ENCODE measurements around the gene IL1RAP.
A peak's percentile ranks its signal among the peaks of the same experiment; 100 is the strongest.
"Not testable (repeated sequence)": the region's sequence is repeated elsewhere in the genome, so short reads cannot be mapped to it uniquely, and the experiment has no call there.

The IL1RAP gene

GRCh38 chr3:190513409-190514370 is at the start of gene IL1RAP:
Gene IL1RAP, plus strand, starts transcription at chr3:190514085. Its CDS starts 50,205 bp downstream, at chr3:190564290.
- DNase-seq (ENCODE audit: low read depth) = peak; percentile 65
- peak within 1 kb of the TSS; percentile 68 for H3K4me3 ChIP-seq (ENCODE audit: low read depth, low read length)
- peak; percentile 66 for TF ChIP-seq CTCF (IDR thresholded peaks at IDR 0.05; ENCODE audit: control insufficient read depth, extremely low read depth, insufficient read depth)

GRCh38 chr3:190467922-190468321 is 46.0 kb upstream of the IL1RAP start:
- DNase-seq (ENCODE audit: low read depth) = no peak
- H3K4me3 ChIP-seq (ENCODE audit: low read depth, low read length) = no peak overlapping the region
- no peak for TF ChIP-seq CTCF (IDR thresholded peaks at IDR 0.05; ENCODE audit: control insufficient read depth, extremely low read depth, insufficient read depth)

- DNase-seq (ENCODE audit: low read depth); H3K4me3 ChIP-seq (ENCODE audit: low read depth, low read length): not testable (repeated sequence)
Observed at GRCh38 chr3:190473261-190473660, 40.6 kb upstream of the IL1RAP start.

GRCh38 chr3:190481779-190482178 is 32.1 kb upstream of the IL1RAP start:
- no peak overlapping the region for H3K4me3 ChIP-seq (ENCODE audit: low read depth, low read length)
- no peak for TF ChIP-seq CTCF (IDR thresholded peaks at IDR 0.05; ENCODE audit: control insufficient read depth, extremely low read depth, insufficient read depth)
- no peak for DNase-seq (ENCODE audit: low read depth)

GRCh38 chr3:190485830-190486532 is 27.9 kb upstream of the IL1RAP start:
- DNase-seq (ENCODE audit: low read depth) = no peak
- H3K4me3 ChIP-seq (ENCODE audit: low read depth, low read length) = no peak overlapping the region
- no peak for TF ChIP-seq CTCF (IDR thresholded peaks at IDR 0.05; ENCODE audit: control insufficient read depth, extremely low read depth, insufficient read depth)

GRCh38 chr3:190486533-190486864 is 27.4 kb upstream of the IL1RAP start:
- H3K4me3 ChIP-seq (ENCODE audit: low read depth, low read length) = no peak overlapping the region
- DNase-seq (ENCODE audit: low read depth) = no peak
- no peak for TF ChIP-seq CTCF (IDR thresholded peaks at IDR 0.05; ENCODE audit: control insufficient read depth, extremely low read depth, insufficient read depth)

- TF ChIP-seq CTCF (IDR thresholded peaks at IDR 0.05; ENCODE audit: control insufficient read depth, extremely low read depth, insufficient read depth) = no peak
- no peak overlapping the region for H3K4me3 ChIP-seq (ENCODE audit: low read depth, low read length)
- DNase-seq (ENCODE audit: low read depth) = no peak
Observed at GRCh38 chr3:190486908-190487607, 26.8 kb upstream of the IL1RAP start.

Measured in LNCaP clone FGC (cell line).